GM20431 (cell line): Measurements from ENCODE around the gene WFDC12.

Experiments
- in situ Hi-C: fragments of 300-500 bp; cut with MseI, MboI; formaldehyde crosslinking; loops from one replicate; pipeline ENCODE4 v1.15.0; 2020; ENCODE audit warnings: low sequenced_read_pairs; ENCODE audit not compliant: unreplicated experiment

The WFDC12 gene

DNA sequence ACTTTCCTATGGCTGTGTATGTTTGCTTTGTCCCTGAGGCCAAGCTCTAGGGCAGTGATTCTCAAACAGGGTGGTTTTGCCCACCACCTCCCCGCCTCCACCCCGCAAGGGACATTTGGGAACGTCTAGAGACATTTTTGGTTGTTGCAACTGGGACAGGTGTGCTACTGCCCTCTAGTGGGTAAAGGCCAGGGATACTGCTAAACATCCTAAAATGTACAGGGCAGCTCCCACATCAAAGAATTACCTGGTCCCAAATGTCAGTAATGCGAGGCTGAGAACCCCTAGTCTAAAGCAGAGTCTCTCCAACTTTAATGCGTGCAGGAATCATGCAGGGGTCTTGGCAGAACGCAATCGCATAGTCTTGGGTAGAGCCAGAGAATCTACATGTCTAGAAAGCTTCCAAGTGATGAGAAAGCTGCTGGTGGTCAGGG lies 28.4 kb downstream of the WFDC12 start:
- in situ Hi-C loops = no loop called here

DNA sequence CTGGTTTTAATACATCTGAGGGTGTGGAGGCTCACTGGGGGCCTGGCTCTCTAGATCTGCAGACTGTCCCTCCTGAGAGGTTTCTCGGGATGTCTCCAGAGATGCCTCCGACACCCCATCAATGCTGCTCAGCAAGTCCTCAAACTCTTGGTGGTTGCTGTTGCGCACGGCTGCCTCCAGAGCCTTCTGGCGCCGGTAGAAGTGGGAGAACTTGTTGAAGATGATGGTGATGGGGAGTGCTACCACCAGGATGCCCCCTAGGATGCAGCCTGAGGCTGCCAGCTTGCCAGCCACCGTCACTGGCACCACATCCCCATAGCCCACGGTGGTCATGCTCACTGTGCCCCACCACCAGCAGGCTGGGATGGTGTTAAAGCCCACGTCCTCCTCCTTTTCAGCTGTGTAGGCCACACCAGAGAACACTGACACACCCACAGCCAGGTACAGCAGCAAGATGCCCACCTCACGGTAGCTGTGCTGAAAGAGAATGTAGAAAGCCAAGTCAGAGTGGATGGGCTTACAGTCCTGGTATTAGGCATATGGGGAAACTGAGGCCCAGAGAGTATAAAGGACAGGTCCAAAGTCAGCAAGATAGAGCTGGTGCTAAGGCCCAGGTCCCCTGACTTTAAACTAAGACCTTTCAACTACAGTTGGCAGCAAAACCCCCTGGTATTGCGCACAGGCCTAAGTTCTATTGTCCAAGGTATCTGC lies 29.2 kb downstream of the WFDC12 start:
- in situ Hi-C loops = no loop called here

DNA sequence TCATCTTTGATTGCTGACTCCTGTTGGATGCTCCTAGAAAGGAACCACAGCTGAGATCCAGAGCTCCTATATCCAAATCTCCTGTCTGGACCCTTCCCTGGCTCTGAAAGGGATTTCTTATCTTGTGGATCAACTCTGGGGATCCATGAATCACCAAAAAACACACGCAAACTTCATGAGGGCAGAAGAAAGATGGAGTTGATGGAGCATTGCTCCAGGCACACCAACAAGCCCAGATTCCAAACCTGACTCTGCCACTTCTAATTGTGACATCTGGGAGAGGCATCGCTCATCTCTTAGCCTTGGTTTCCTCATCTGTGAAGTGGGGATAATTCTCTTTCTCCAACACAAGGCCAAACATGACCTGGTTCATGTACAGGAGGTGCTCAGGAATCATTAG lies 30.1 kb downstream of the WFDC12 start:
- in situ Hi-C loops = no loop called here

DNA sequence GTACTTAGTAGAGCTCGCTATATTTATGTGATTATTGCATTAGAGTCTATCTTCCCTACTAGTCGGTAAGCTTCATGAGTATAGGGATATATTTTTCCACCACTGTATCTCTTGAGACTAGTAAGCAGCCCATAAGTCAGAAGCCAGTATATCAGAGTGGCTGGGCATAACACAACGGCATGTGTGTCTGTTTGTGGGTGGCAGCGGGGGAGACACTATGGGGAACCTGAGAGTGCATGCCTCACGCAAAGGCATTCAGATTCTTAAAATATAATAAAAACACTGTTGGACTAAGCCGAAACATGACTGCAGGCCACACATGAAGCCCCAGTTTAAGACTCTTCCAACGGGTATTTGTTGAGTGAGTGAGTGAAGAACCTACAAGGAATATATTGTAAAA lies 31.4 kb downstream of the WFDC12 start:
- in situ Hi-C loops = no loop called here

DNA sequence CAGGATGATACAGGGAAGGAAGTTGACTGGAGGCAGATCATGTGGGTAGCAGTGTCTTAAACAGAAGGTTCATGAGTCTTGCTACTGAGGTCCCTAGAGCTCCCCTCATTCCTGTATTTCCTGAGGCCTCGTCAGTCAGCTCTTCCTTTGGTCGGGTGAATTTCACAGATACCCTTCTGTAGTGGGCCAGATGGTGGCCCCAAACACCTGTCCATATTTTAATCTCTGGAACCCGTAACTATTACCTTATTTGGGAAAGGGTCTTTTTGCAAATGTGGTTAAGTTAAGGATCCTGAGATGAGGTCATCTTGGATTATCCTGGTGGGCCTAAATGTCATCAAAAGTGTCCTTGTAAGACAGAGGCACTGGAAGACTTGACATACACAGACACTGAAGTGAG lies 32.9 kb downstream of the WFDC12 start:
- in situ Hi-C loops = no loop called here

DNA sequence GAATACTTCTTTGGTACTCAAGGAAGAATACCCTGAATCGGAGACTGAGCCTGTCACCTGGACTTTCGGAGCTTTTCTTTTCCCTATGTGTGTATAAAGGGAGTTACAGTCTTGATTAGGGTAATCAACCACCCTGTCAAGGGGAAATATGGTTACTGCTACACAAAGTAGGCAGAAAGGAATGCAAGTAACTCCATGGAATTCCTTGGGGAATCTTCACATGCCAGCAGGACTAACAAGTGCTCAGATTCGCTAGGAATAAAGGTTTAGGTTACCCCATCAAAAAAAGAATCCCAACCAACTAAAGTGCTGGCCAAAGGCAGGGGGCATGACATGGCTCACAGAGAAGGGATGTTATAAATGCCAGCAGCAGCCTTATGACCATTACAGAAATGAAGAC lies 33.8 kb downstream of the WFDC12 start:
- in situ Hi-C loops = no loop called here

DNA sequence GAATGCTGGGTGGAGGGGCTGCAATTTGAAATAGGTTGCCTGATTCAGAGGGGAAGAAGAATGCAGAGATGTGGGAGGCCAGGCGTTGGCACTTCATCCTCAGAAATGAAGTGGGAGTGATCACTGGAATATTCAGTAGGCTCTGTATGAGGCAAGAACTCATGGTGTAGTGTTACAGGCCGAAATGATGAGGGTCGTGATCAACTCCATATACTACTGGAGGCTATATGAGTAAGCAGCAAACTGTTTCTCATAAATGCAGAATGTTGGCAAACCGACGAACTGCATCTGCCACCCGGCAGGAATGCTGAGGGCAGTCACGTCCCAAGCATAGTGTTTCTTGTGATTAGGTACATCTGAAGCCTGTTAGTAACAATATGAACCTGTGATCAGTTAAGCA lies 36.0 kb downstream of the WFDC12 start:
- in situ Hi-C loops = no loop called here

DNA sequence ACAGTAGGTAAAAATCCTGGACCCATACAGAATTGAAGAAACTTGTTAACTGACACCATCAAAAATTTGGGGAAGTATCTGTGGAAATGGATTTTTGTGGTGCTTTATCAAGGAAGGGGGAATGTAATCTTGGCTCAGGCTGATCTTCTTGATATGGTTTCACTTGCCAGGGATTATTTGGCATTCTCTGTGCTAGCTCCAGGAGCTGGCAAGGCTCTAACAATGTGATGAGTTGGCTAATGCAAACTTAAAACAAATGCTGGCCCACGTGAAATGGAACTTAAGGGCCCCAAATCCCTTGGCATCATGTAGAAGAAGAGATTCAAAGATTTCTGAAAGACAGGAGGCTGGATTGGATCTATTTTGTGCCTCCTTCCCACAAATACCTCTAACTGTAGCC lies 36.5 kb downstream of the WFDC12 start:
- in situ Hi-C loops = no loop called here

DNA sequence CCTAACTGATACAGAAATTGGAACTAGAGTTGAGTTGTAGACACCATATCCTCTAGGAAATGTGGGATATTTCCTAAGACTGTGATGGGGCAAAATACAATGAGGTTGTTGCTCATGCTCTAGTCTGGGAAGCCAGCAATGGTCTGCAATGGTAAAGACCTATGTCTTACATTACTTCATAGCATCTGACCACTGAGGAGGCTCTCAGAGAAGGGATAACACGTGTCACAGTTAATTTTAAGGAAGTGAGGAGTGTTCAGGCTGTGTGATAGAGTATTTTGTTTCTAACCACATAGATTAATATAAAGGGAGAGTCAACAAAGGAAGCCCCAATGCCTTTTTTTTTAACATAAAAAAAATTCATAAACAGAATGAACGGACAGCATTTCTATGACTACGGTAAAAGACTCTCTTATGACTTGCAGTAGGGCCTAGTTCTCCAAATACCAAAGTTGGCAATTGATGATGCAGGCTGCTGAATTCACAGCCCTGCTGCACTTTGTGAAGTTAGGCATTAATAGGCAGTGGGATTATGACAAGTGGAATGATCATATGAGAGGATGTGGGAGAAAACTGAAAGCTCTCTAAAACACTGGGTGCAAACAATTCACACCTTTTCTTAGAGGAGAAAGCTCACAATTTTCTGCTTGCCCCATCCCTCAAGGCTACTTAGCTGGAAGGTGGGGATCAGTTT lies 37.0 kb downstream of the WFDC12 start:
- in situ Hi-C loops = no loop called here

DNA sequence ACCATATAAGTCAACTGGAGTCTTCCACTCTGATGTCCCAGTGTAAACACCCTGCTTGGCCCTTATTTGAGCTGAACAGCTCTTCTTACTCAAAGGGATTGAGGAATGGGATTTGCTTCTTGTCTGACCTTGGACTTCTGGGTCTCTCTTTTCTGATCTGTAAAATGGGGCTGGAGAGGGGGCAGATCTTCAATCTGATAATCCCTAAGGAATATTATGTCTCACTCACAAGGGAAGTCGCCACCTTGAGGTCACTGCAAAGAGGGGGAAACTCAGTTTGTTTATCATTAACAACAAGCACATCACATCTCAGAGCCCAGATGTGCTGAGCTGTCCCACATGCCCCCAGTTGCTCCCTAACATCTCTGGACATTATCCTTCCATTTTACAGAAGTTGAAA lies 38.4 kb downstream of the WFDC12 start:
- in situ Hi-C loops = no loop called here

DNA sequence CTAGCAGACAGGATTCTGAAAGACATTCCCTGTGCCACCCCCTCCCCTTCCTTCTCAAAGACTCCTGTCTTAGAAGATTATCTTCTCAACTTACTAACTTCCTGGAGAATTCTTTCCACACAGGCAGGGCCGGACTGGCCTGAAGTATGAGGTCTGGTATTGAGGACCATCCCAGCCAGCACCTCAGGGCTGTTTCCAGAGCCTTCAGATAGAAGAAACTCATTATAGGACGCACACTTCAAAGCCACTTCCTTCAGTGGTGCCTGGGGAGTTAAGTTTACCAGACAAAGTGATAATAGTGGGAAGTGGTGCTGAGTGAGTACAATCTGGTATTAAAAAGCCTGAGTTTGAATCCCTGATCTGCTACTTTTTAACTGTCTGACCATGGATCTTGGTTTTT lies 39.0 kb downstream of the WFDC12 start:
- in situ Hi-C loops = no loop called here

DNA sequence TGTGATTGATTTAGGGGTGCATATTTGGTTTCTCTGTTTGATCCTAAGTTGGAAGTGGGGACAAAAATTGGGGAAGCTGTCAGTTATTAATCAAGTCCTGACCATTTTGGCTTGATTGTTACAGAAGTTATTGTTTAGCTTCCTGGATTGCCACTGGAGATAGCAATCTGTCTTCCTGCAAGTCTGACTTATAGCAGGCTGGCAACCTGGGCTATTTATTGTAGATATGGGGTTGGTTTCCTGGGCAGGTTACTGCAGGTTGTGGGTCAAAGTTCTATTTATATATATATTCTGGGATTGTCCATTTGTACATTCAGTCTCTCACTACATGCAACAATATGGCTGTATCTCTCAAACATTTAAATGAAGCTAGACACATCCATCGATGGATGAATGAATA lies 41.1 kb downstream of the WFDC12 start:
- in situ Hi-C loops = no loop called here

DNA sequence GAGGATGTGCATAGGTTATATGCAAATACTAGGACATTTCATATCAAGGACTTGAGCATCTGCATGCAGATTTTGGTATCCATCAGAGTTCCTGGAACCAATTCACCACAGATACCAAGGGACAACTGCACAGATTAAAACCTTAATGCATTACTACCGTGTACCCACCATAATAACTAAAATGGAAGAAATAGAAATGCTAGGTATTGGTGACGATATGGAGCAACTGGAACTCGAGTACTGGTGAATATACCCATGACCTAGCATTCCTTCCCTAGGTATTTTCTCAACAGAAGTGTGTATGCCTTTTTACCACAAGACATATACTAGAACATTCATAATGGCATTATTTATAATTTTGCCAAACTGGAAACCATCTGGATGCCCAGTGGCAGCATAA lies 41.8 kb downstream of the WFDC12 start:
- in situ Hi-C loops = no loop called here

DNA sequence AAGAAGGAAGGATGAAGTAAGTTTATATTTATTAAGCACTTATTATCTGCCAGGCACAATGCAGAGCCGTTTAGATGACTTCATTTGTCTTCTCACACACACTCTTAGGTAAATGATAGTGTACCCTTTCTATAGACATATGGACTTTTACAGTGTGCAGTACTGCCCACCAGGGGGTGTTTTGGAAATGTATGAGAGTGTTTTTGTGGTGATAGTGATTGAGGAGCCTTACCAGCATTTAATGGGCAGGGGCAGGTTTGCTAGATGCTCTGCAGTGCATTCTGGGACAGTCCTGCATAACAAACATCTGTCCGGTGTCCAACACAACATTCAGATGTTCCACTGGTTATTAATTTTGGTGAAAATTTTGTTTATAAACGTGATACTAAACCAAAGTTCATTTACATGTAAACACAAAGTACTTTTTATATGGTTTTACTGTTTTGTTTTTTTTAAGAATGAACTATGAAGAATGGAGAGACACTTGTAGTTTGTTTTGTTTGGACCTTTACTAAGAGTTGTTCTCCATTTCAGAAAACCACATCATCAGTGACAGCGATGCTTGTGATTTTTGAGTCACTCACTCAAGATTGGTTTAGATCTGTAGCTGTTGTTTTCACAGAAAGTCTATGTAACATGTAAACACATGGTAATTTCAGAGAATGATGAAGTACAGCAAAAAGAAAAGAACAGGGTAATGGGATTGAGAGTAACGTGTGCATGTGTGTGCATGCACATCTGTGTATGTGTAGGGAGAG lies 43.2 kb downstream of the WFDC12 start:
- in situ Hi-C loops = no loop called here

DNA sequence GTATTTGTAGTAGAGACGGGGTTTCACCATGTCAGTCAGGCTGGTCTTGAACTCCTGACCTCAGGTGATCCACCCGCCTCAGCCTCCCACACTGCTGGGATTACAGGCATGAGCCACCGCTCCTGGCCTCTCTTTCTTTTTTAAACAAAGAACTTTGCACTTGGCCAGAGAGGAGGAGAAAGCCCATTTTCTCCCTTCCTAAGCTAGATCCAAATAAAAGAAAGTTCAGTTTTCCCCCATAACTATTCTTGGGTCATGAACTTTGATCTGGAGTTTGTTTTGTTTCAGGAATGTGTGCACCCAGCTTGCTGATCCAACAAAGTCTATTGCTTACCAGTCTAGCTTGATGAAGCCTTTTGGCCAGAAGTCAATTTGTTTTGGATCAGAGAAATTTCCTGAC lies 46.7 kb downstream of the WFDC12 start:
- in situ Hi-C loops = no loop called here
